ENCODE data around the gene NKAIN2. TPM values are rescaled to one million over a fixed set of nuclear protein-coding genes. Genes with fewer than 3 reads are reported as not detected.

Gene NKAIN2
- total and polyA plus RNA-seq, 2 donors (not counting 3 experiments of a cell fraction or from before 2014, with no cell fraction given), result 0.03 TPM; not detected in 1

- no peaks in the 10 kb centered on the region for H4K20me1 ChIP-seq (replicated peaks; ENCODE audit: control insufficient read depth, extremely low read depth, insufficient read depth, low read length)
- CTCF ChIA-PET, result no interaction called here
- POLR2A ChIA-PET, result no interaction called here
- H3K9me3 ChIP-seq (replicated peaks; ENCODE audit: control insufficient read depth, insufficient read depth, low read length), result no peaks in the 10 kb centered on the region
- intact Hi-C loops (cut with micrococcal nuclease), result no loop called here
- no peak overlapping the region for H3K9ac ChIP-seq (replicated peaks; ENCODE audit: extremely low read depth, insufficient read depth, low read length)
- H3K36me3 ChIP-seq (ENCODE audit: control insufficient read depth in 2 of 2, extremely low read depth in 1 of 2, insufficient read depth in 2 of 2, low read length in 2 of 2), result no peaks in the 10 kb centered on the region
- dilution Hi-C loops (cut with MboI; ENCODE audit: extremely low pct_ligation_motif_present, low sequenced_read_pairs), result no loop called here
- H3K79me2 ChIP-seq (ENCODE audit: control insufficient read depth, insufficient read depth, low read length), result no peaks in the 10 kb centered on the region
- DNase-seq (ENCODE audit: low read depth, low spot score), result no peak
- H3K4me2 ChIP-seq (ENCODE audit: insufficient read depth, low read length), result no peak overlapping the region
- no peaks in the 10 kb centered on the region for H3K27me3 ChIP-seq (ENCODE audit: control insufficient read depth in 2 of 2, insufficient read depth in 2 of 2, low read length in 2 of 2)
- no peaks in the 10 kb centered on the region for H3K9me1 ChIP-seq (replicated peaks; ENCODE audit: control insufficient read depth, extremely low read depth, insufficient read depth, low read length)
- no TSS peak for BruUV-seq (replicated peaks)
- H3K27ac ChIP-seq (ENCODE audit: insufficient read depth, low read depth, low read length), result no peak overlapping the region
- no peak overlapping the region for H2AFZ ChIP-seq (ENCODE audit: low read depth, low read length)
- TF ChIP-seq MAX (IDR thresholded peaks at IDR 0.05; ENCODE audit: insufficient read depth, insufficient read length), result no peak
- no peak for TF ChIP-seq POLR2A (IDR thresholded peaks at IDR 0.05; ENCODE audit: low read depth, low read length)
- TF ChIP-seq EZH2 (IDR thresholded peaks at IDR 0.05; ENCODE audit: borderline replicate concordance, low read depth, low read length, severe bottlenecking), result no peak
- no peak for TF ChIP-seq JUN (IDR thresholded peaks at IDR 0.05; ENCODE audit: borderline replicate concordance, insufficient read depth, insufficient read length, low read depth)
- no peak for TF ChIP-seq MYC (IDR thresholded peaks at IDR 0.05; ENCODE audit: low read depth, low read length)
- no peak for TF ChIP-seq POLR2AphosphoS5 (IDR thresholded peaks at IDR 0.05; ENCODE audit: insufficient read depth, low read depth, low read length)
- TF ChIP-seq CTCF (IDR thresholded peaks at IDR 0.05; ENCODE audit: extremely low read depth in 1 of 2, insufficient read depth in 1 of 2, low read depth in 1 of 2, low read length in 2 of 2), result no peak
- TF ChIP-seq FOS (IDR thresholded peaks at IDR 0.05; ENCODE audit: borderline replicate concordance, insufficient read depth, low read length), result no peak
- TF ChIP-seq GATA2 (IDR thresholded peaks at IDR 0.05; ENCODE audit: insufficient read depth, insufficient read length, low read depth, low read length), result no peak
- H3K4me1 ChIP-seq (ENCODE audit: control insufficient read depth, extremely low read depth, insufficient read depth, low read length), result no peaks in the 10 kb centered on the region
- FAIRE-seq, result no peak
- no peak overlapping the region for H3K4me3 ChIP-seq (replicated peaks in 1 of 3; ENCODE audit: insufficient read depth in 1 of 3, low read depth in 1 of 3, low read length in 3 of 3)
These were observed 818.7 kb downstream of the NKAIN2 start for GRCh38 chr6:124622351-124622750.
